Breast epithelium (tissue), 3 donors: ENCODE measurements around the gene NEK5.

ENCODE experiments used
- POLR2A ChIP-seq: fragments of 450-650 bp; IDR thresholded peaks from one replicate; pipeline ENCODE4 v1.6.1; 2016; ENCODE audit warnings: antibody characterized with exemption, mild to moderate bottlenecking, moderate library complexity
- POLR2AphosphoS5 ChIP-seq, 3 donors: sonication (generic); formaldehyde crosslinking; IDR thresholded peaks; one replicate each; pipeline ENCODE4 v1.6.1; 2017; ENCODE audit warnings: antibody characterized with exemption in 3 of 3
- TF ChIP-seq, protein P1 (sequence below), 3 donors: fragments of 450-650 bp; IDR thresholded peaks; one replicate each; pipeline ENCODE4 v1.5.1; 2016 to 2017; ENCODE audit warnings: antibody characterized with exemption in 3 of 3, mild to moderate bottlenecking in 3 of 3, moderate library complexity in 3 of 3

GRCh38 chr13:52096062-52096461 is 32.8 kb downstream of the NEK5 start:
- TF ChIP-seq, protein P1, sequence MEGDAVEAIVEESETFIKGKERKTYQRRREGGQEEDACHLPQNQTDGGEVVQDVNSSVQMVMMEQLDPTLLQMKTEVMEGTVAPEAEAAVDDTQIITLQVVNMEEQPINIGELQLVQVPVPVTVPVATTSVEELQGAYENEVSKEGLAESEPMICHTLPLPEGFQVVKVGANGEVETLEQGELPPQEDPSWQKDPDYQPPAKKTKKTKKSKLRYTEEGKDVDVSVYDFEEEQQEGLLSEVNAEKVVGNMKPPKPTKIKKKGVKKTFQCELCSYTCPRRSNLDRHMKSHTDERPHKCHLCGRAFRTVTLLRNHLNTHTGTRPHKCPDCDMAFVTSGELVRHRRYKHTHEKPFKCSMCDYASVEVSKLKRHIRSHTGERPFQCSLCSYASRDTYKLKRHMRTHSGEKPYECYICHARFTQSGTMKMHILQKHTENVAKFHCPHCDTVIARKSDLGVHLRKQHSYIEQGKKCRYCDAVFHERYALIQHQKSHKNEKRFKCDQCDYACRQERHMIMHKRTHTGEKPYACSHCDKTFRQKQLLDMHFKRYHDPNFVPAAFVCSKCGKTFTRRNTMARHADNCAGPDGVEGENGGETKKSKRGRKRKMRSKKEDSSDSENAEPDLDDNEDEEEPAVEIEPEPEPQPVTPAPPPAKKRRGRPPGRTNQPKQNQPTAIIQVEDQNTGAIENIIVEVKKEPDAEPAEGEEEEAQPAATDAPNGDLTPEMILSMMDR (IDR thresholded peaks at IDR 0.05) = no peak
- no peak for TF ChIP-seq POLR2AphosphoS5 (IDR thresholded peaks at IDR 0.05)
- TF ChIP-seq POLR2A = no peak
